ENCODE measurements around the gene ITIH3. TPM values are rescaled to one million over a fixed set of nuclear protein-coding genes. Genes with fewer than 3 reads are reported as not detected.

The ITIH3 gene
- total RNA-seq, 1 experiment from 2014 or later = 0.37 TPM

- H3K9me3 Mint-ChIP-seq = no peaks in the 10 kb centered on the region
- H3K4me1 Mint-ChIP-seq = peaks cover 6% of the 10 kb centered on the region
- no peak overlapping the region for H3K27ac Mint-ChIP-seq
- ChIA-PET CTCF (interaction anchor here (0.5 to 2.2 kb wide), 4 partner anchors 10 to 47 kb away, joined by 3 to 13 read pairs (median 6); no protein-coding TSS in a partner anchor), POLR2A (no interaction called here)
- ATAC-seq (no peak), DNase-seq (ENCODE audit: low spot score) (no peak)
- TF ChIP-seq IRF2 (CRISPR knock-in tag; IDR thresholded peaks at IDR 0.05; ENCODE audit: borderline replicate concordance, low read depth) (no peak), ZNF219 (CRISPR knock-in tag; IDR thresholded peaks at IDR 0.05; ENCODE audit: borderline replicate concordance) (no peak), E2F1 (CRISPR knock-in tag; IDR thresholded peaks at IDR 0.05) (no peak), ATF6 (CRISPR knock-in tag; IDR thresholded peaks at IDR 0.05) (no peak), PREB (CRISPR knock-in tag; IDR thresholded peaks at IDR 0.05; ENCODE audit: borderline replicate concordance) (no peak), SP1 (CRISPR knock-in tag; conservative IDR thresholded peaks at IDR 0.05) (no peak), SMAD4 (CRISPR knock-in tag; IDR thresholded peaks at IDR 0.05) (no peak), AFF4 (CRISPR knock-in tag; IDR thresholded peaks at IDR 0.05; ENCODE audit: borderline replicate concordance) (no peak), ZNF423 (CRISPR knock-in tag; IDR thresholded peaks at IDR 0.05) (no peak), ATF1 (CRISPR knock-in tag; IDR thresholded peaks at IDR 0.05) (no peak), TEAD4 (CRISPR knock-in tag; IDR thresholded peaks at IDR 0.05) (no peak), SMAD3 (CRISPR knock-in tag; IDR thresholded peaks at IDR 0.05; ENCODE audit: borderline replicate concordance) (no peak), JAZF1 (CRISPR knock-in tag; IDR thresholded peaks at IDR 0.05) (no peak), FOXK1 (CRISPR knock-in tag; IDR thresholded peaks at IDR 0.05) (no peak), NR2C2 (CRISPR knock-in tag; IDR thresholded peaks at IDR 0.05) (no peak), ETV6 (CRISPR knock-in tag; IDR thresholded peaks at IDR 0.05) (no peak)
- TF ChIP-seq, protein P1, sequence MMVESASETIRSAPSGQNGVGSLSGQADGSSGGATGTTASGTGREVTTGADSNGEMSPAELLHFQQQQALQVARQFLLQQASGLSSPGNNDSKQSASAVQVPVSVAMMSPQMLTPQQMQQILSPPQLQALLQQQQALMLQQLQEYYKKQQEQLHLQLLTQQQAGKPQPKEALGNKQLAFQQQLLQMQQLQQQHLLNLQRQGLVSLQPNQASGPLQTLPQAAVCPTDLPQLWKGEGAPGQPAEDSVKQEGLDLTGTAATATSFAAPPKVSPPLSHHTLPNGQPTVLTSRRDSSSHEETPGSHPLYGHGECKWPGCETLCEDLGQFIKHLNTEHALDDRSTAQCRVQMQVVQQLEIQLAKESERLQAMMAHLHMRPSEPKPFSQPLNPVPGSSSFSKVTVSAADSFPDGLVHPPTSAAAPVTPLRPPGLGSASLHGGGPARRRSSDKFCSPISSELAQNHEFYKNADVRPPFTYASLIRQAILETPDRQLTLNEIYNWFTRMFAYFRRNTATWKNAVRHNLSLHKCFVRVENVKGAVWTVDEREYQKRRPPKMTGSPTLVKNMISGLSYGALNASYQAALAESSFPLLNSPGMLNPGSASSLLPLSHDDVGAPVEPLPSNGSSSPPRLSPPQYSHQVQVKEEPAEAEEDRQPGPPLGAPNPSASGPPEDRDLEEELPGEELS (CRISPR knock-in tag; IDR thresholded peaks at IDR 0.05) = no peak
- TF ChIP-seq, protein P2, sequence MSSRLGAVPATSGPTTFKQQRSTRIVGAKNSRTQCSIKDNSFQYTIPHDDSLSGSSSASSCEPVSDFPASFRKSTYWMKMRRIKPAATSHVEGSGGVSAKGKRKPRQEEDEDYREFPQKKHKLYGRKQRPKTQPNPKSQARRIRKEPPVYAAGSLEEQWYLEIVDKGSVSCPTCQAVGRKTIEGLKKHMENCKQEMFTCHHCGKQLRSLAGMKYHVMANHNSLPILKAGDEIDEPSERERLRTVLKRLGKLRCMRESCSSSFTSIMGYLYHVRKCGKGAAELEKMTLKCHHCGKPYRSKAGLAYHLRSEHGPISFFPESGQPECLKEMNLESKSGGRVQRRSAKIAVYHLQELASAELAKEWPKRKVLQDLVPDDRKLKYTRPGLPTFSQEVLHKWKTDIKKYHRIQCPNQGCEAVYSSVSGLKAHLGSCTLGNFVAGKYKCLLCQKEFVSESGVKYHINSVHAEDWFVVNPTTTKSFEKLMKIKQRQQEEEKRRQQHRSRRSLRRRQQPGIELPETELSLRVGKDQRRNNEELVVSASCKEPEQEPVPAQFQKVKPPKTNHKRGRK (CRISPR knock-in tag; IDR thresholded peaks at IDR 0.05; ENCODE audit: borderline replicate concordance) = no peak
- TF ChIP-seq, protein P3, sequence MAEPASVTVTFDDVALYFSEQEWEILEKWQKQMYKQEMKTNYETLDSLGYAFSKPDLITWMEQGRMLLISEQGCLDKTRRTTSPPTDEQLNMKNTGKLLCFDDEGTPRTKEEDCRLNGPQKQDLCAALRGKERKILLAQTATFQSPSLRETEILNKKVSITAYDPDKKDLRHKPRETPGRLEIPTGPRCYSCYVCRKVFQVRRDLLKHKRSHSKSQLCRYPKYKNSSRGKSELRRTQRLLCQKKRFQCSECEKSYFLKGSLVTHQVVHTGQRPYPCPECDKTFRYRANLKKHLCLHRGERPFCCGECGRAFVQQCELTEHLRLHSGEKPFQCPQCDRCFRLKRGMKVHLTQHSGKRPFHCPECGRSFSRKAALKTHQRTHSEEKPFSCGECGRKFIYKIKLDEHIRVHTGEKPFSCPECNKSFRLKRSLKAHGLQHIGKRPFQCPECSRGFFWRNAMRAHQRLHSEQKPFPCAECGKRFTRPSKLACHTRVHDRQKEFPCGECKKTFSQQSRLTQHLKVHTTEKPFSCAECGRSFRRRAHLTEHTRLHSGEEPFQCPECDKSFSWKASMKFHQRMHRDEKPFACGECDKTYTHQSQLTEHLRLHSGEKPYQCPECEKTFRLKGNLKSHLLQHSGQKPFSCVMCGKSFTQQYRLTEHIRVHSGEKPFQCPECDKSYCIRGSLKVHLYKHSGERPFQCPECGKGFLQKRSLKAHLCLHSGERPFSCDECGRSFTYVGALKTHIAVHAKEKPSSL (CRISPR knock-in tag; conservative IDR thresholded peaks at IDR 0.05) = no peak
- TF ChIP-seq, protein P4, sequence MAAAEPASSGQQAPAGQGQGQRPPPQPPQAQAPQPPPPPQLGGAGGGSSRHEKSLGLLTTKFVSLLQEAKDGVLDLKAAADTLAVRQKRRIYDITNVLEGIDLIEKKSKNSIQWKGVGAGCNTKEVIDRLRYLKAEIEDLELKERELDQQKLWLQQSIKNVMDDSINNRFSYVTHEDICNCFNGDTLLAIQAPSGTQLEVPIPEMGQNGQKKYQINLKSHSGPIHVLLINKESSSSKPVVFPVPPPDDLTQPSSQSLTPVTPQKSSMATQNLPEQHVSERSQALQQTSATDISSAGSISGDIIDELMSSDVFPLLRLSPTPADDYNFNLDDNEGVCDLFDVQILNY (CRISPR knock-in tag; IDR thresholded peaks at IDR 0.05) = no peak
- no peaks in the 10 kb centered on the region for H3K36me3 Mint-ChIP-seq
- no peak overlapping the region for H3K4me3 Mint-ChIP-seq
- no peaks in the 10 kb centered on the region for H3K27me3 Mint-ChIP-seq (ENCODE audit: low read depth)
These were observed 20.4 kb upstream of the ITIH3 start for GRCh38 chr3:52774066-52774713.

Data from WTC11 (cell line).